SKM-1 (cell line): ENCODE data around the gene ZNF543.
"Not testable (repeated sequence)": the region's sequence is repeated elsewhere in the genome, so short reads cannot be mapped to it uniquely, and the experiment has no call there.

Experiments used
- DNase-seq: peaks from one replicate; lab custom pipeline; 2025; ENCODE audit not compliant: unreplicated experiment; lab: John Stamatoyannopoulos, UW

The ZNF543 gene

DNA sequence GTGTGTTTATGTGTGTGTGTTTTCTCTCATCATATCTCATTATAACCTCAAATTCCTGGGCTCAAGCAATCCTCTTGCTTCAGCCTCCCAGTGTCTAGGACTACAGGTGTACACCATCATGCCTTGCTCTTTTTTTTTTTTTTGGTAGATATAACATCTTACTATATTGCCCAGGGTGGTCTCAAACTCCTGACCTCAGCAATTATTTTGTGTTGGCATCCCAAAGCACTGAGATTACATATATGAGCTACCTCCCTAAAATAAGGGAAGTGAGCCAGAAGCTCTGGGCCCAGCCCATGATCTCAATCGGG lies 448 bp upstream of the ZNF543 start:
- no peak for DNase-seq

DNA sequence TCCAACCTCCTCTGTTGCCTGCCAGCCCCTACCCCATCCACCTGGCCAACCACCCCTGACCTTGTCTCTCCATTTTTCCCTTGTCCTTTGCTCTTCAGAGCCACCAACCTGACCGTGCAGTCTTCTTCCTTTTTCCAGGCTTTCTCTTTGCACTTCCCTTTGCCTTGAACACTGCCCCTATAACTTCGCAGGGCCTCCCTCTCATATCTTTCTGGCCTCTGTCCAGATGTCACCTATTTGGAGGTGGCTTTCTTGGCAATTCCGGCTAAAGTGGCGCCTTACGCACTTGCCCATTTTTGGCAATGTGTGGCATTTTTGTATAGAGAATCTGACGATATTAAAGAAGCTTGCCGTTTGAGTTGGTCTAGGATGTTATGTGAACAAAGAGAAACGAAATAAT lies 844 bp downstream of the ZNF543 start:
- DNase-seq = no peak

DNA sequence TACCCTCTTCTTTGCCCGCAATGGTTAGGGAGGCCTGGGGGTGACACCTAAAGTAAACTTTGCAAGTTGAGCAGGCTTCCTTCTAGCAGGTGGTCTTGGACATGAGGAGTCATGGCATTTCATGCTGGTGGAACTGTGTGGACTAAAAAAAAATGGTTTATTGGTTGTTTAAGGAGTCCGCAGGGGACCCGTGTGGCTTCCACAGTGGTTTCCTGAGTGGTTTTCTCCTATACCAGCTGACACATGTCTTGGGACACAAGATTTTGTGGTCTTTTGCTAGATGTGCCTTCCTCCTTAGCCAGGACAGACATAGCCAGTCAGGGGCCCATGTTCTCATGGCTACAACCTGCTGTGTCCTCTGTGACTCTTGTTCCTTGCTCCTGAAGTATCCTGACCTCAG lies 1.5 kb downstream of the ZNF543 start:
- no peak for DNase-seq

DNA sequence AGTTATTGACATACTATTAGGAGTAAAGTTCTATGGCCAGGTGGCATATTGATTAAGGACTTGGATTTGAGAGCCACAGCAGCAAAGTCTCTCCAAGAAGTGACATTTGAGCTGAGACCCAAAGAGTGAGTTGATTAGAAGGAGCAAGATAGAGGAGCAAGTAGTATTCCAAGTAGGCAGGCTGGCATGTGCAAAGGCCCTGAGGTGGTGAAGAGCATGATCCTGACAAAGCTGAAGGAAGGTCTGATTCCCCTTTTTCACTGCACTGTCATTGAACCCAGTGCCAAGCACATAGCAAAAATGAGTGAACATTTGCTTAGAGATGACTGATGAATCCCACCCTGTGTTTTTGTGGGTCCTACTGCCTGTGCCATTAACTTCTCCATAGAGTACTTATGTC lies 4.7 kb downstream of the ZNF543 start:
- DNase-seq = no peak

DNA sequence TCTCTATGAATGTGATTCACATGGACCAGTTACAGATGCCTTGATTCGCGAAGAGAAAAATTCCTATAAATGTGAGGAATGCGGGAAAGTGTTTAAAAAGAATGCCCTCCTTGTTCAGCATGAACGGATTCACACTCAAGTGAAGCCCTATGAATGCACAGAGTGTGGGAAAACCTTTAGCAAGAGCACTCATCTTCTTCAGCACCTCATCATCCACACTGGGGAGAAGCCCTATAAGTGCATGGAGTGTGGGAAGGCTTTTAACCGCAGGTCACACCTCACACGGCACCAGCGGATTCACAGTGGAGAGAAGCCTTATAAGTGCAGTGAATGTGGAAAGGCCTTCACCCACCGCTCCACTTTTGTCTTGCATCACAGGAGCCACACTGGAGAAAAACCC lies 7.7 kb downstream of the ZNF543 start:
- no peak for DNase-seq

DNA sequence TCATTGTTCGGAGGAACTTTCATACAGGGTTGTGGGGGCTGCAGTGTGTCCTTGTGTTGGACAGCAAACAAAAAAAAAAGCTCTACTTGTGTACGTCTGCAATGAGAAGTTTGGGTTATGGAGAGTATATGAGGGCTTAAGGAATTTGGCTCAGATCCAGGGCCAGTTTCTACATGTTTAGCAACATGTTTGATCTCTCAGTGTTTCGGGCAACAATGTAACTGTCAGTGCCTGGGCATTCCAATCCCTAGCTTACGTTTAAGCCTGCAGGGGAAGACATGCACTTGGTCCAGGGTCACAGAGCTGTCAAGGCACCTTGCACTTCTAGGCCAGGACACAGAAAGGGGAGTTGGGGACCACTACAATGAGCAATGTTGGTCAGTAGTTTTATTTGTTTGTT lies 13.9 kb downstream of the ZNF543 start:
- DNase-seq = no peak

DNA sequence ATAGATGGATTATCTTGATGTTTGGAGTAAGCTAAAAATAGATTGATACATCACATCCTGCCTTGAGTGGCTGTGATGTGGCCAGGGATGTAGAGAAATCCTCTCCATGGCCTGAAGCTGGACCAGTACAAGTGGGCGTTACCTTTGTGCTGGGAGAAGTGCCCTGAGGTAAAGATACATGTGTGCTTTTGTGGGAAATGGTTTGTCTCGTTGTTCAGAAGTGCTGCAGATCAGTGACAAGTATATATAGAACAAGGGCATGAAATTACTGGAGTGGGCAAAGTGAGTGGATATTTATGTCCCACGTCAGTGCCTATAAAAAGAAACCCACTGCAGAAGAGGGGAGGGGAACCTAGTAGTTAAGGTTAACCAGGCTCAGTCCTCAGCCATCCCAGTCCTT lies 18.6 kb downstream of the ZNF543 start:
- DNase-seq = no peak

DNA sequence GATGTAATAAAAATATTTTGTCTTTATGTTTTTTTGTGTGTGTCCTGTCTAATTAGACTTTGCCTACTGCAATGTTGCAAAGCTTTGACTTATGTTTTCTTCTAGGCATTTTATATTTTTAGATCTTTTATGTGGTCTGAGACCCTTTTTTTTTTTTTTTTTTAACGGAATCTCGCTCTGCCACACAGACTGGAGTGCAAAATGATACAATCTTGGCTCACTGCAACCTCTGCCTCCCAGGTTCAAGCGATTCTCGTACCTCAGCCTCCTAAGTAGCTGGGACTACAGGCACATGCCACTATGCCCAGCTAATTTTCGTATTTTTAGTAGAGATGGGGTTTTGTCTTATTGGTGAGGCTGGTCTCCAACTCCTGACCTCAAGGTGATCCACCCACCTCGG lies 22.3 kb downstream of the ZNF543 start:
- no peak for DNase-seq

DNA sequence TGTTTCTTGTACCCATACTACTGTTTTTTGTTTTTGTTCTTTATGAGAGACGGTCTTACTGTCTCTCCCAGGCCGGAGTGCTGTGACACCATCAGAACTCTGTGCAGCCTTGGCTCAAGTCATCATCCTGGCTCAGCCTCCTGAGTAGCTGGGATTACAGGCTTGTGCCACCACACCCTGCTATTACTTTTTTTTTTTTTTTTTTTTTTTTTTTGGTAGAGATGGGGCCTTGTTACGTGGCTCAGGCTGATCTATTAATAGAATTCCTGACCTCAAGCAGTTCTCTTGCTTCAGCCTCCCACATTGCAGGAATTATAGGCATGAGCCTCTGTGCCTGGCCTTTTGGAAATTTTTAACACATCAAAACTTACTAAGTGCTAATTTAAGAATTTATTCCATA lies 27.9 kb downstream of the ZNF543 start:
- no peak for DNase-seq

DNA sequence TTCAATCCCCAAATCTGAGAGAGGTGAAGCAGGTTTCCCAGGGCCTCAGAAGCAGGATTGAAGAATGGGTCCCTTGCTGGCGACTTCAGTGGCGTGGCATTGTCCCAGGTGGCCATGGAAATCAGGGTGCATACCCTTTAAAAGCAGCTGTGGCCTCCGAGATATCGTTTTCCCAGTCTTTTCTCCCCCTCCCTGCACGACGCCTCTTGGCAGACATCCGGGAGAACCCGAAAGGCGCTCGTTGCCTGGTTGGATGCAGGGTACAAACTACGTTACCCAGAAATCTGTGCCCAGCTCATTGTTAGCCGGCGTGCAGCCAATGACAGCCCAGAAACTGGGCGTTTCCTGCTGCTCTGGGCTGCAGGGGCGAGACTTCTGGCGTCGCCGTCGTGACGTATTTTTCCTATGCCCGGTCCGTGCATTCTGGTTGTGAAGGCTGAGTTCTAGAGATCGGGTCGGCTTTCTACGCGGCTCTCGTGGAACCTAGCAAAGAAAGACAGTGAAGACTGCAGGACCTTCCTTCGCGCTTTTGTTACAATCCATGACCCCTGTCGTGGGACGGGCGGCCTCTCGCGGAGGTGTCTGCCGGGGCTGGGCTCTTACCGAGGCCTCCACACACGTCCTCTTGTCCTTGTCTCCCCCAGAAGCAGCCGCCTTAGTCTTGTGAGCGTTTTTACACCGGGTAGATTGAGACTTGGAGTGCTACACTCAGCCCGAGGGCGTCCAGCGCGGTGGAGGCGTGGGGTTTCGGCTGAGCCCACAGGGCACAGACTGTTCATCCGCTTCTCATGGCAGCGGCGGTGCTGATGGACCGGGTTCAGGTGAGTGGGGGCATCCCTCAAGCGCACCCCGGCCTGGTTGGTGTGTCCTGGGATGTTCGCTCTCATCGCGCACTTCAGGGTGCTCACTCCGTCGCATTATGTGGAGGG lies 30.9 kb downstream of the ZNF543 start, which contains the start of gene ZNF304:
TSS of gene ZNF304 (plus strand) at position 395 of the 929 bp plus-strand sequence. CDS start at position 789, 394 bp downstream.
- DNase-seq = peak; percentile 4

DNA sequence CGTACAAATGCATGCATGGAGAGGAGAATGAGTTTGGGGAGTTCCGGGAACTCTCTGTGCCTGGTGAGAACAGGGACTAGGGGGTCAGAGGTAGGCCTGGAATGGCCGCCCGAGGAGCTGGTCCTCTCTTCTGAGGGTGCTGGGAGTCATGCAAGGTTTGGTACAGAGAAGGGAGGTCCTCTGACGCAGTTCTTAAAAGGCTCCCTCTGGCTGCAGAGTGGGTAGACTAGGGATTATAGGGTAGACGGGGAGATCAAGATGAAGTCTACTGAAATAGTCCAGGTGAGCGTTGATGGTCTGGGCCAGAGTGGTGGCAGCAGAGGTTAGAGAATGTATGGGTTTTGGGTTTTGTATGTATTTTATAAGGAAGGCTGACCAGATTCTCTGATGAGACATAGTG lies 31.6 kb downstream of the ZNF543 start:
- DNase-seq = no peak

DNA sequence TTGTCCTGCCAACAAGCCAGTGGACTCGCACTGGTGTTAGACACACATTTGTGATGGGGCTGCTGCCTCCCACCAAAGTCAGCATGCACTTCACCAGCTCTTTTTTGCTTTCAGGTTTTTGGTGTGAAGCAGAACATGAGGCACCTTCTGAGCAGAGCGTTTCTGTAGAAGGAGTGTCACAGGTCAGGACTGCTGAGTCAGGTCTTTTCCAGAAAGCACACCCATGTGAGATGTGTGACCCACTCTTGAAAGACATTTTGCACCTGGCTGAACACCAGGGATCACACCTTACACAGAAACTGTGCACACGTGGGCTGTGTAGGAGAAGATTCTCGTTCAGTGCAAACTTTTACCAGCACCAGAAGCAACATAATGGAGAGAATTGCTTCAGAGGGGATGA lies 35.6 kb downstream of the ZNF543 start:
- no peak for DNase-seq

DNA sequence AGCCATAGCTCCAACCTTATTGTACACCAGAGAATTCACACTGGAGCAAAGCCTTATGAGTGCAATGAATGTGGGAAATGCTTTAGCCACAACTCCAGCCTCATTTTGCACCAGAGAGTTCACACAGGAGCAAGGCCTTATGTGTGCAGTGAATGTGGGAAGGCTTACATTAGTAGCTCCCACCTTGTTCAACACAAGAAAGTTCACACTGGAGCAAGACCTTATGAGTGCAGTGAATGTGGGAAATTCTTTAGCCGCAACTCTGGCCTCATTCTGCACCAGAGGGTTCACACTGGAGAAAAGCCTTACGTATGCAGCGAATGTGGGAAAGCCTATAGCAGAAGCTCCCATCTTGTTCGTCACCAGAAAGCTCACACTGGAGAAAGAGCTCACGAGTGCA lies 37.1 kb downstream of the ZNF543 start:
- no peak for DNase-seq

DNA sequence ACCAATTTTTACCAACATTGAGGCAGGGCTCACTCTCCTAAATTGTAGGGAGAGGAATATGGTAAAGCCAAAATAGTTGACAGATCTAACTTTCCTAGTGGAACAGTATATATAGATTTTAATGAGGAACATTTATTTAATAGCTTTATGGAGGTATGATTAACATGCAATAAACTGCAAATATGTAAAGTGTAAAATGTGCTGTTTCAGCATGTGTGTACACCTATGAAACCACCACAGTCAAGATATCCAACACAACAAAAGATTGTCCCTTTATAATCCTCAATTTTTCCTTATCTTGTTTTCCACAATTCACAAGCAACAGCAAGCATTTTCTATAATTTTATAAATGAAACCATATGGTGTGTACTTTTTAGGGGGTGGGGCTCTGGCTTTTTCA lies 39.0 kb downstream of the ZNF543 start:
- no peak for DNase-seq

DNA sequence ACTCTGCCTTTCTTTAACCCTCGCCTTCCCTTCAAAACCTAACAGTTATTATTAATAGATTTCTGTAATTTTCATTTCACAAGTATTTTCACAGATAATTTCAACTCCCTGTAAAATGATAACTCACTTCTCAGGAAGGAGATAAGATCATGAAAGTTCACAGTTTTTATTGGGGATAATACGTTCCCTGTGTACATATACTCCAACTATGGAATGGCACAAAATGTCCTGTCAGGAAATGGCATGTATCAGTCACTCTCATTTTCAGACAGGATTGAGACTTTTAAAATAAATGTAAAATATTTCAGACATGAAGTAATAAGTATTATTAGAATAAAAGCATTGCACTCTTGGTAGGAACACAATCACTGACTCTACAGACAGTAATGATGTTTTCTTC lies 42.1 kb downstream of the ZNF543 start:
- no peak for DNase-seq

DNA sequence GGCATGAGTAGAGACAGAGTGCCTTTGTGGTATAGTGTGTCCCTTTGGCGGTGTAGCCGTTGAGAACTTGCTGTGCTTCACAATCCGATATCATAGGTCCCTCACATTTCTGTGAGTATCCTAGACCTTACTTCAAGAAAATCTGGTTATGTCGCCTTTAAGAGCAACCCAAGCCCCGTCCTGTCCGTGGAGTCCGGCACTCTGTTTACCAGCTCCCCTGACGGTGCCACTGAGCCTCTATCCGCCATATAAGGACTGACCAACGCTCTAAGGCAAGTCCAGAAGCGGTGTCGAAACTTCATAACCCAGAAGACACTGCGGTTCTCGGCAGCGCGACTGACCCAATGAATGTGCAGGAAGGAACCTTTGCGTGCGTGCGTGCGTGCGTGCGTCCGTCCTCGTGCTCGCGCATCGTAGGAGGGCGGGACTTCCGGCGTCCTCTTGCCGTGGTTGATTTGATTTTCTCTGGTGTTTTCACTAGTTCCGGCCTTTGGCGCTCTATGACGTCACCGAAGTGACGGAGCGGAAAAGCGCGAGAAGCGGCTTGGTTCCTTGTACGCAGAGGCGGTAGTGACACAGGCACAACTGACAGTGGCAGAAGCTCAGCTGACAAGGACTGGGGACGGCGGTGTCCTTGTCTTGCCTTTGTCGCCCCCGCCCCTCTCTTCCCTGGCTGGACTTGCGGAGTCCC lies 42.9 kb downstream of the ZNF543 start, which contains the start of the genes TRAPPC2B and ZNF547:
TSS of gene TRAPPC2B (plus strand) at position 555 of the 691 bp plus-strand sequence. CDS start 1,283 bp downstream, outside the sequence.
TSS of gene ZNF547 (plus strand) at position 555 of the 691 bp plus-strand sequence. CDS start 5,005 bp downstream, outside the sequence.
- DNase-seq = peak; percentile 81

DNA sequence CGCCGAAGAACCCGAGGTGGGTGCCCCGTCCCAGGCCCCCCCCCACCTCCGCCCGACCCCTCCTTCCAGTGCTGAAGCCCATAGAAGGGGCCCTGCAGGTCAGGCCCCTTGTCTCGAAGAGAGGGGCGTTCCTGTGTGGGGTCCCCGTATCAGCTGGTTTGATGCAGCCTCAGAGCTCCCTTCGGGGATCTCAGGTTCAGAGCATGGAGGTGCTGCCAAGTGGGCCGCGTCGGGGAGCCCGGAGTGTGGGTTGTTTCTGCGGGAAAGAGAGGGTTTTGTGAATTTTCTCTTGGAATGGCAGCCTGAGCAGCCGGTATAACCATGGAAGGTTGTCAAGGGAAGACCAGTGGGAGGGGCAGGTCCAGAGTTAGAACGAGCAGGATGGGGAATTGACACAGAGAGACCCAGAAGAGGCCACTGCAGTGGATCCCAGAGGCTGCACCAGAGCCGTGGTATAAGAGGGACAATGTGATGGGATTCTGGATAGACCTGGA lies 43.5 kb downstream of the ZNF543 start:
- no peak for DNase-seq

DNA sequence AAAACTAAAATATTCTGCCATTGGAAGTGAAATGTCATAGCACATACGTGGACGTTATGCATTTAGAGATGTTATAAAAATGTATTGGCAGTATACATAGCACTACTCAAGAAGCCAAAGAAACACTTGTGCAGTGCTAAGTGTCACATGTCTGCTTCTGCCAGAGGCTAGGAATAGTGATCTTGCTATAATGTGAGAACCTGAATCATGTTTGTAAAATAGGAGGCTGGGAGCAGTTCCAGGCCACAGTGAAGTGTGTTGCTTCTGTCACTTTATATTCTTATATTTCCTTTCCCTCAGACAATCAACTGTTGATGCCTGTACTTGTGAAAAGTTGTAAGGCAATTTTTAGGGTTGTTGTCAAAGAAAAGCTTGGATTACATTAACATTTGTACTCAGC lies 46.5 kb downstream of the ZNF543 start:
- no peak for DNase-seq

DNA sequence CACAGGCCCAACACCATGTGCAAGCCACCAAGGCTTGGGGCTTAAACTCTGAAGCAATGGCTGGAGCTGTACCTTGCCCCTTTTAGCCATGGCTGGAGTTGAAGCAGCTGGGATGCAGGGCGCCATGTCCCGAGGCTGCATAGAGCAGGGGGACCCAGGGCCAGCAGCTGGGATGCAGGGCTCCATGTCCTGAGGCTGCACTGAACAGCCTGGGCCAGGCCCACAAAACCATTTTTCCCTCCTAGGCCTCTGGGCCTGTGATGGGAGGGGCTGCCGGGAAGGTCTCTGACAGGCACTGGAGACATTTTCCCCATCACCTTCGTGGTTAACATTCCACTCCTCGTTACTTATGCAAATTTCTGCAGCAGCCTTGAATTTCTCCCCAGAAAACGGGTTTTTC lies 53.9 kb downstream of the ZNF543 start:
- DNase-seq = no peak

DNA sequence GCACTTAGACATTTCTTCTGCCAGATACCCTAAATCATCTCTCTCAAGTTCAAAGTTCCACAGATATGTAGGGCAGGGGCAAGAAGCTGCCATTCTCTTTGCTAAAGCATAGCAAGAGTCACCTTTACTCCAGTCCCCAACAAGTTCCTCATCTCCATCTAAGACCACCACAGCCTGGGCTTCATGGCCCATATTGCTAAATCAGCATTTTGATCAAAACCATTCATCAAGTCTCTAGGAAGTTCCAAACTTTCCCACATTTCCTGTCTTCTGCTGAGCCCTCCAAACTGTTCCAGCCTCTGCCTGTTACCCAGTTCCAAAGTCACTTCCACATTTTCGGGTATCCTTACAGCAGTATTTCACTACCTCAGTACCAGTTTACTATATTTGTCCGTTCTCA lies 54.4 kb downstream of the ZNF543 start:
- DNase-seq = not testable (repeated sequence)

DNA sequence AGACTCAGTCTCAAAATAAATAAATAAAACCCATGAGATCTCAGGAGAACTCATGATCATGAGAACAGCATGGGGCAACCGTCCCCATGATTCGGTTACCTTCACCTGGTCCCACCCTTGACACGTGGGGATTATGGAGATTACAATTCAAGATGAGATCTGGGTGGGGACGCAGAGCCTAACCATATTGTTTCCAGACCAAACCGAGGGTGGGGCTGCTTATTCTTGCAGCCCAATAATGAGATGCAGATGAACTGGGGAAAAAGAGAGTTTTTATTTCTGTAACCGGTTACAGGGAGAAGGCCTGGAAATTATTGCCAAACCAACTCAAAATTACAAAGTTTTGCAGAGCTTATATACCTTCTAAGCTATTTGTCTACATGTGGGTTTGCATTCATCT lies 55.9 kb downstream of the ZNF543 start:
- no peak for DNase-seq
